Measurements from ENCODE around the gene UNK. TPM values are rescaled to one million over a fixed set of nuclear protein-coding genes. Genes with fewer than 3 reads are reported as not detected.
A peak's percentile ranks its signal among the peaks of the same experiment; 100 is the strongest.

Gene UNK
- total and polyA plus RNA-seq, 9 of the 15 experiments (the other 6 are each of a cell fraction or from before 2014, with no cell fraction given): 12.8 to 38.6 (median 24.8) TPM

DNA sequence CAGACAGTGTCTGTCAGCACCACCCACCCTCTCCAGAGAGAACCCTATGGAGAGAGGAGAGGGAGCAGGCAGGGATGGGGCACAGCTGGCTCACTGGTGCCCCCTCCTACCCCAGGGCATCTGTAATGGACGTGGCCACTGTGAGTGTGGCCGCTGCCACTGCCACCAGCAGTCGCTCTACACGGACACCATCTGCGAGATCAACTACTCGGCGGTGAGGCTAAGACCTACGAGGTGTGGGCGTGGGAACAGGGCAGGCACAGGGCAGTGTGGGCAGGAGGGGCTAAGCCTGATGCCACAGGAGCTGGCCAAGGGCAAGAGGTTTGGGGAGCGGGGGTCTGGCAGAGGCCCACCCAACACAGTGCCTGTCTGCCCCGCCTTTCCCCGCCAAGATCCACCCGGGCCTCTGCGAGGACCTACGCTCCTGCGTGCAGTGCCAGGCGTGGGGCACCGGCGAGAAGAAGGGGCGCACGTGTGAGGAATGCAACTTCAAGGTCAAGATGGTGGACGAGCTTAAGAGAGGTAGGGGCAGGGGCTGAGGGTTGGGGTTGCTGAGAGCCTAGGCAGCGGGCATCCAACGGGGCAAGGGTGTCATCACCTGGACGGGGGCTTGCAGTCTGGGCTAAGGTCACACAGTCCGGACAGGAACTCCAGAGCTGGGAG, 48.3 kb upstream of the UNK start:
- DNase-seq (ENCODE audit: extremely low read depth in 1 of 4, low spot score in 3 of 4) (no peak), ATAC-seq (no peak), FAIRE-seq (no peak)
- ChIA-PET CTCF (ENCODE audit: low intra/inter-chr PET ratio) (no interaction called here), POLR2A (interaction anchor here (0.6 to 1.1 kb wide), 2 partner anchors 9 to 512 kb away, joined by 3 read pairs; no protein-coding TSS in a partner anchor)
- Histone ChIP-seq H3K9ac (ENCODE audit: insufficient read depth in 1 of 2, low read depth in 2 of 2, low read length in 2 of 2) (peak overlapping the region in 1 of 2 experiments; percentile 68; a peak in 2 of 4 replicates), H3K4me2 (ENCODE audit: insufficient read depth, low read length) (no peak overlapping the region), H3K4me3 (no peak overlapping the region), H3K4me1 (replicated peaks in 1 of 2; ENCODE audit: control insufficient read depth in 2 of 2, insufficient read depth in 2 of 2, low read length in 2 of 2) (peaks cover 0 to 54% of the 10 kb centered on the region in 2 experiments; a peak in 2 of 5 replicates), H3K9me1 (ENCODE audit: control insufficient read depth, insufficient read depth, low read length) (peaks cover 4% of the 10 kb centered on the region), H3K9me3 (replicated peaks; ENCODE audit: control insufficient read depth, insufficient read depth, low read depth, low read length) (no peaks in the 10 kb centered on the region), H3K79me2 (ENCODE audit: control insufficient read depth, insufficient read depth, low read length) (no peaks in the 10 kb centered on the region), H3K27me3 (ENCODE audit: control insufficient read depth in 2 of 2, insufficient read depth in 2 of 2, low read length in 2 of 2) (no peaks in the 10 kb centered on the region), H2AFZ (ENCODE audit: low read depth, low read length) (no peak overlapping the region), H3K27ac (ENCODE audit: extremely low read depth, low read depth, low read length) (no peak overlapping the region), H3K36me3 (ENCODE audit: control insufficient read depth, insufficient read depth, low read length) (no peaks in the 10 kb centered on the region), H4K20me1 (replicated peaks; ENCODE audit: control insufficient read depth, insufficient read depth, low read length) (peaks cover 3% of the 10 kb centered on the region; the same call in 1 of the 2 replicates)
- in situ Hi-C loops (cut with MboI) (no loop called here), intact Hi-C loops (cut with micrococcal nuclease) (no loop called here)
- TF ChIP-seq, protein P1, sequence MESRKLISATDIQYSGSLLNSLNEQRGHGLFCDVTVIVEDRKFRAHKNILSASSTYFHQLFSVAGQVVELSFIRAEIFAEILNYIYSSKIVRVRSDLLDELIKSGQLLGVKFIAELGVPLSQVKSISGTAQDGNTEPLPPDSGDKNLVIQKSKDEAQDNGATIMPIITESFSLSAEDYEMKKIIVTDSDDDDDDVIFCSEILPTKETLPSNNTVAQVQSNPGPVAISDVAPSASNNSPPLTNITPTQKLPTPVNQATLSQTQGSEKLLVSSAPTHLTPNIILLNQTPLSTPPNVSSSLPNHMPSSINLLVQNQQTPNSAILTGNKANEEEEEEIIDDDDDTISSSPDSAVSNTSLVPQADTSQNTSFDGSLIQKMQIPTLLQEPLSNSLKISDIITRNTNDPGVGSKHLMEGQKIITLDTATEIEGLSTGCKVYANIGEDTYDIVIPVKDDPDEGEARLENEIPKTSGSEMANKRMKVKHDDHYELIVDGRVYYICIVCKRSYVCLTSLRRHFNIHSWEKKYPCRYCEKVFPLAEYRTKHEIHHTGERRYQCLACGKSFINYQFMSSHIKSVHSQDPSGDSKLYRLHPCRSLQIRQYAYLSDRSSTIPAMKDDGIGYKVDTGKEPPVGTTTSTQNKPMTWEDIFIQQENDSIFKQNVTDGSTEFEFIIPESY (CRISPR knock-in tag; IDR thresholded peaks at IDR 0.05): no peak
- TF ChIP-seq, protein P2, sequence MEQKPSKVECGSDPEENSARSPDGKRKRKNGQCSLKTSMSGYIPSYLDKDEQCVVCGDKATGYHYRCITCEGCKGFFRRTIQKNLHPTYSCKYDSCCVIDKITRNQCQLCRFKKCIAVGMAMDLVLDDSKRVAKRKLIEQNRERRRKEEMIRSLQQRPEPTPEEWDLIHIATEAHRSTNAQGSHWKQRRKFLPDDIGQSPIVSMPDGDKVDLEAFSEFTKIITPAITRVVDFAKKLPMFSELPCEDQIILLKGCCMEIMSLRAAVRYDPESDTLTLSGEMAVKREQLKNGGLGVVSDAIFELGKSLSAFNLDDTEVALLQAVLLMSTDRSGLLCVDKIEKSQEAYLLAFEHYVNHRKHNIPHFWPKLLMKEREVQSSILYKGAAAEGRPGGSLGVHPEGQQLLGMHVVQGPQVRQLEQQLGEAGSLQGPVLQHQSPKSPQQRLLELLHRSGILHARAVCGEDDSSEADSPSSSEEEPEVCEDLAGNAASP (IDR thresholded peaks at IDR 0.05): no peak
- 37% methylated on average over 16 of the region's 26 CpGs for WGBS (ENCODE audit: insufficient coverage, low coverage, missing lambda C conversion rate)
- no TSS peak for BruUV-seq (replicated peaks)
